ENCODE data around the gene BOD1L1.

Gene BOD1L1

DNA sequence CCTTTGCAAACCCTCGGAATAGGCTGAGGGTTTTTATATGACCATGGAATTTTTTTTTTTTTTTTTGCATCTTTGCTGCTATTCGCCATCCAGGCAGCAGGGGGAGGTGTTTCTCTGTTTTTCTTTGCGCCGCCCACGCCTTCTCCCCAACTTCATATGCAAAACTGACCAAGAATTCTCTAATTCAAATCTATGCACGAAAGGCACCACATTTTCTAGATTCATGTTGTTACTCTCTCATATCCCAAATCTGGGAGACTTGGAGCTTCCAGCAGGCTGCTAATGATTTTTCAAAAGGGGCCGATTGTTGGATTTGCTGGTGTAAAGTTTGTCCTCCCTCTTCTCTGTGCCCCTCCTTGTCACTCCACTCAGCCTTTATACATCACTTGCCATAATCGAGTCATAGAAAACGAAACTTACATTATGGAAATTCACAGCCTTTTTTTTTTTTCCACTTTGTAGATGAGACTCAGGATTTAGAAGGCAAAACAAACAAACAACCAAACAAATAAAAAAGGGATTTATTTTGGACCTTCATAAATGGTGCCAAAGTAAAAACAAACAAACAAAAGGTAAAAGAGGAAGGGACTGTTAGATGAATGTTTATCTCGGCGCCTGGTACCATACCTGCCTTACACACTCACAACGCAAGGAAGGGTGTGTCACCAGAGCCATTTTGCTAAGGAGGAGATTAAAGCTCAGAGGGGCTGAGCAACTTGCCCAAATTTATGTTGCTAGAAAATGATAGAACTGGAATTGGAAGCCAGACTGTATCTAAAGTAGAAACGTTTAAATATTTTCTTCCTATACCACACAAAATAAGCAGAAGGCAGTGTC lies 29.3 kb upstream of the BOD1L1 start:
- H3K27ac ChIP-seq, result no peak overlapping the region

DNA sequence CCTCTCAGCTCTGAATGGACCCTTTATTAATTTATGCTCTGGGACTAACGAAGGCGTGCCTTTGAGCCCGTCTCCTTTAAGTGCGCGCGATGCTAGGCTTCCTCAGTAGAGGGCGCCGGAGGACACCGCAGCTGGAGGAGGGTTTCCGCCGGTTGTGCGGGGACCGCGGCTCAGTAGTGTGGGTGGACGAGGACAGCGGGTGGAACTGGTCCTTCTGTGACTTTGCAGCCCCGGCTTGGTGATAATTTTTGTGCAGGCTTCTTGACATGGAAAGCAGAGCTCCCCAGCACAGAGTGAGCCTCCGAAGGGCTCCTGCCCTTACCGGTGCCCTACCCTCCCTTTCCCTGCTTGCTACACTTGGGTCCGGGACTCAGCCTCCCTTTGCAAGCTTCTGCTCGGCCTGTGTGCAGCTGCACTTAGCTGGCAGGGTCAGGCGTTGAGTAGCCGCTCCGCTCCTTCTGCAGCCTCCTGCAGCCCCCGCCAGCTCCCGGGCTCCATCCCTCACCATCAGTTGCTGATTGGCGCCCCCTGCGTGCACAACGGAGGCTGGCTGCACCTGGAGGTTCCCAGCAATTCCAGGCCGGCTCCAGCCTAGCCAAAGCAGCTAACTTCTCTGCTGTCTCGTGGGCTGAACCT lies 26.8 kb upstream of the BOD1L1 start:
- TF ChIP-seq, protein P1, sequence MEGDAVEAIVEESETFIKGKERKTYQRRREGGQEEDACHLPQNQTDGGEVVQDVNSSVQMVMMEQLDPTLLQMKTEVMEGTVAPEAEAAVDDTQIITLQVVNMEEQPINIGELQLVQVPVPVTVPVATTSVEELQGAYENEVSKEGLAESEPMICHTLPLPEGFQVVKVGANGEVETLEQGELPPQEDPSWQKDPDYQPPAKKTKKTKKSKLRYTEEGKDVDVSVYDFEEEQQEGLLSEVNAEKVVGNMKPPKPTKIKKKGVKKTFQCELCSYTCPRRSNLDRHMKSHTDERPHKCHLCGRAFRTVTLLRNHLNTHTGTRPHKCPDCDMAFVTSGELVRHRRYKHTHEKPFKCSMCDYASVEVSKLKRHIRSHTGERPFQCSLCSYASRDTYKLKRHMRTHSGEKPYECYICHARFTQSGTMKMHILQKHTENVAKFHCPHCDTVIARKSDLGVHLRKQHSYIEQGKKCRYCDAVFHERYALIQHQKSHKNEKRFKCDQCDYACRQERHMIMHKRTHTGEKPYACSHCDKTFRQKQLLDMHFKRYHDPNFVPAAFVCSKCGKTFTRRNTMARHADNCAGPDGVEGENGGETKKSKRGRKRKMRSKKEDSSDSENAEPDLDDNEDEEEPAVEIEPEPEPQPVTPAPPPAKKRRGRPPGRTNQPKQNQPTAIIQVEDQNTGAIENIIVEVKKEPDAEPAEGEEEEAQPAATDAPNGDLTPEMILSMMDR (conservative IDR thresholded peaks at IDR 0.05), result peak; percentile 93
- no peak overlapping the region for H3K27ac ChIP-seq

More for the DNA sequence above, 29.3 kb upstream of the BOD1L1 start:
- TF ChIP-seq, protein P1 (conservative IDR thresholded peaks at IDR 0.05), result peak; percentile 81

DNA sequence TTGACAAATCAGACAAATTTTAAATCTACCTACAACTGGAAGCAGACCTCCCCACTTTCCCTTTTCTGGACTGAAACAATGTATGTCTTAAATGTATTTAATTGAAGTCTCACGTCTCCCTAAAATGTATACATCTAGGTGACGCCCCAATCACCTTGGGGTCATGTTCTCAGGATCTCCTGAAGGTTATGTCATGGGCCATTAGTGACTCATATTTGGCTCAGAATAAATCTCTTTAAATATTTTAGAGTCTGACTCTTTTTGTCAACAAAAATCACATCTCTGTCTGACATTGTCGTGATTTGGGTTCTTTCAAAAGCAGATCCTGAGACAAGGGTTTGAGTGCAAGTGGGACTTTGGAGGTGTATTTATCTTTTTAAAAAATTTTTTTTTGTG lies 26.2 kb upstream of the BOD1L1 start:
- H3K27ac ChIP-seq, result no peak overlapping the region
- TF ChIP-seq, protein P1 (conservative IDR thresholded peaks at IDR 0.05), result no peak

DNA sequence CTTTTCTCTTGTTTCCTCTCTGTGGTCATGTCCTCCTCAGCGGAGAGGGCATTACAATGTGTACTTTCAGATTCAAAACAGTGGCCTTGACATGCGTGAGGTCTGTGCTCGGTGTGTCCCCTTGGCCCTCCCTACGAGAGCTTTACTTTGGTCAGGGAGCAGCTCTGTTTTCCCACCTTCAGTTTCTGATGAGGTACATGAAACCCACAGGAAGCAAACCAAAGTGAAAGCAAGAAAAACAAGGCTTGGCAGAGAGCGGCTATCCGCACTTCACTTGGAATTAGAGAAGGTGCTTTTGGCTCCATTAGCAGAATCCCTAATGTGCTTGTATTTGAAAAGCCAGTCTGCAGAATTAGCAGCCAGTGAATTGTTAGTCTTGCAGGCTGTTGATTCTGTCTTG lies 19.5 kb upstream of the BOD1L1 start:
- no peak overlapping the region for H3K27ac ChIP-seq
- TF ChIP-seq, protein P1 (conservative IDR thresholded peaks at IDR 0.05), result no peak

DNA sequence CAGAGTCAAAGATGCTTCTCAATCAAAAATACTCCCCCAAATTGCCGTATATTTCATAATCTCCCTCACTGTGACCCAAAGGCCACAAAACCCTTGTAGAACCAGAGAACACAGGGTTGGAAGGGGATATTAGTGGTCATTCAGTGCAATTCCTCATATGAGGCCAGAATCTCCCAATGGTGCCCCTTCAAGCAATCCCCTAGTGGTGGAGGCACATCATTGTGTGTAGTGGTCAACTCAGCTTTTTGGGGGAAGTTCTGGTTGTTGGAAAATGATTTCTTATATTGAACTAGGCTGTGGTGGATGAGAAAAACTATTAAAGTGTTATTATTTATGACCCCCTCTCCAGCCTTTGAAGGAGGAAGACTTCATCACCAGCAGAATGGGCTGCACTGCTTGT lies 17.6 kb upstream of the BOD1L1 start:
- TF ChIP-seq, protein P1 (conservative IDR thresholded peaks at IDR 0.05), result no peak
- no peak overlapping the region for H3K27ac ChIP-seq

DNA sequence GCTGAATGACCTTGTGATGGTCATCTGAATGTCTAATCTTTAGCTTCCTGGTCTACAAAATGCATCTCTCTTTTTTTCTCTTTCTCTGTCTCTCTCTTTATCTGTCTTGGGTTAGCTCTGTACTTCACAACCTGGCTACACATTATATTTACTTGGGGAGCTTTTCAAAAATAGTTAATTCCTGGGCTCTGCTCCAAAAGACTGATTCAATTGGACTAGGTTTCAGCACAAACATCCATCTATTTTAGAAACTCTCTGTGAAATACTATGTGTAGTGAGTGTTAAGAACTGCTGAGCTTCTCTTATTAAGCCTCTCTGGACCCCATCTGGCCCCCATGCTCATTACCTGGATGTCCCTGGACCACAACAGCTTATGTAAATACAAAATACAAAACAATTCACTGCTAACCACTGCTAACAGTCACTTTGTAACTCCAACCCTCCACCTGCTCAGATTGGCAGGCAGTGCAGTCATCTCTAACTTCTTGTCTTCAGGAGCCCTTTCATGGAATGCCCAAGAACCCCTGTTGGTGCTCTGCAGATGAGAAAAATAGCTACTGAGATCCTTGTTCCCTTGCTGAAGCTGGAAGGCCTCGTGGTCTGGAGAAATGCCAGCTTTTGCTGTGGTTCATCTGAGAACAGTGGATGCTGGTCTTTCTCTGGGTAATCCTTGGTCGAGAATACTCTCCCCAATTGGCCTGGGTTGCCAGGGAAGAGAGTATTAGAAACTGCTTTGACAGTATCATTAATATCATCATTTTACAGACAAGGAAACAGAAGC lies 14.8 kb upstream of the BOD1L1 start:
- TF ChIP-seq, protein P1 (conservative IDR thresholded peaks at IDR 0.05), result no peak
- no peak overlapping the region for H3K27ac ChIP-seq

DNA sequence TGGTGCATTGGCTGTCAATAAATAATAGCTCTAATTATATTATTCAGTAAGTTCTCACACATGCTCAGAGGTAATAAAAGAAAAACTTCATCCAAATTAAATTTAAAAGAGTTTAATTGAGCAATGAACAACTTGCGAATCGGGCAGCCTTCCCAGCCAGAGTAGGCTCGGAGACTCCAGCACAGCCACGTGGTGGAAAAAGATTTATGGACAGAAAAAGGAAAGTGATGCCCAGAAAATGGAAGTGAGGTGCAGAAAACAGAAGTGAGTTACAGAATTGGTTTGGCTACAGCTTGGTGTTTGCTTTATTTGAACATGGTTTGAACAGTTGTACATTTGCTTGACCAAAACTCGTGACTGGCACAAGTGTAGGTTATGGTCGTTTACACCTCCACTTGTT lies 13.6 kb upstream of the BOD1L1 start:
- no peak overlapping the region for H3K27ac ChIP-seq
- TF ChIP-seq, protein P1 (conservative IDR thresholded peaks at IDR 0.05), result no peak

Data from VCaP (cell line).